Naive B cell (primary cell): ENCODE results near the gene CTNNA2. TPM values are rescaled to one million over a fixed set of nuclear protein-coding genes. Genes with fewer than 3 reads are reported as not detected.

Experiments used
- ATAC-seq, 2 donors: fragments of 150-1000 bp; cut with Tn5 transposase; 2 replicates each; pipeline ENCODE4 v1.10.0; 2021; ENCODE audit warnings: low read depth in 2 of 2, mild to moderate bottlenecking in 2 of 2, moderate library complexity in 2 of 2
- DNase-seq: peaks from one replicate; pipeline ENCODE4 v3.0.0; 2022
- H3K27ac Mint-ChIP-seq, 6 donors: one replicate each; pipeline ENCODE4 v1.8.0; 2020 to 2022; ENCODE audit warnings: mild to moderate bottlenecking in 6 of 6, mixed read lengths in 6 of 6, moderate library complexity in 5 of 6, inconsistent platforms in 2 of 6
- H3K27me3 Mint-ChIP-seq, 3 donors: one replicate each; pipeline ENCODE4 v1.8.0; 2021 to 2022; ENCODE audit warnings: mixed read lengths in 3 of 3, mild to moderate bottlenecking in 1 of 3
- H3K36me3 Mint-ChIP-seq, 2 donors: one replicate each; pipeline ENCODE4 v1.8.0; 2020 to 2022; ENCODE audit warnings: mixed read lengths in 2 of 2, inconsistent platforms in 1 of 2, mild to moderate bottlenecking in 1 of 2
- H3K4me1 Mint-ChIP-seq, 3 donors: one replicate each; pipeline ENCODE4 v1.8.0; 2020 to 2022; ENCODE audit warnings: mixed read lengths in 3 of 3, inconsistent platforms in 1 of 3, mild to moderate bottlenecking in 1 of 3, moderate library complexity in 1 of 3
- H3K4me3 Mint-ChIP-seq, 8 donors: one replicate each; pipeline ENCODE4 v1.8.0; 2020 to 2022; ENCODE audit warnings: mild to moderate bottlenecking in 8 of 8, mixed read lengths in 8 of 8, moderate library complexity in 8 of 8, inconsistent platforms in 2 of 8
- H3K9me3 Mint-ChIP-seq, 7 donors: one replicate each; pipeline ENCODE4 v1.8.0; 2020 to 2022; ENCODE audit warnings: mixed read lengths in 7 of 7, mild to moderate bottlenecking in 5 of 7, inconsistent platforms in 2 of 7, moderate library complexity in 1 of 7
- polyA plus RNA-seq, 6 donors: library from polyadenylated mRNA; unstranded; fragments of 300-500 nt; fragmentation: Illumina TruSeq; gene quantifications; one replicate each; pipeline ENCODE4 v1.2.3, GENCODE V29; 2021; ENCODE audit warnings: low read depth in 6 of 6

Gene CTNNA2
- polyA plus RNA-seq, 6 donors from 2014 or later, result not detected

- H3K27me3 Mint-ChIP-seq, result peaks cover 0 to 4% (median 0%) of the 10 kb centered on the region in 3 donors
- DNase-seq (no peak), ATAC-seq (no peak)
- peaks cover 0 to 4% (median 0%) of the 10 kb centered on the region in 7 donors for H3K9me3 Mint-ChIP-seq
- H3K36me3 Mint-ChIP-seq, result no peaks in the 10 kb centered on the region
- H3K4me3 Mint-ChIP-seq, result no peak overlapping the region
- H3K27ac Mint-ChIP-seq, result no peak overlapping the region
- no peaks in the 10 kb centered on the region for H3K4me1 Mint-ChIP-seq
Measured at GRCh38 chr2:79985571-79985970, 472.7 kb downstream of the CTNNA2 start.

- ATAC-seq (no peak), DNase-seq (no peak)
- H3K4me3 Mint-ChIP-seq, result no peak overlapping the region
- no peaks in the 10 kb centered on the region for H3K4me1 Mint-ChIP-seq
- H3K36me3 Mint-ChIP-seq, result no peaks in the 10 kb centered on the region
- peak overlapping the region in 1 of 6 donors; percentile 4 for H3K27ac Mint-ChIP-seq
- peaks cover 0 to 8% (median 0%) of the 10 kb centered on the region in 3 donors for H3K27me3 Mint-ChIP-seq
- H3K9me3 Mint-ChIP-seq, result peaks cover 0 to 9% (median 4%) of the 10 kb centered on the region in 7 donors
Measured at GRCh38 chr2:79993144-79993543, 480.3 kb downstream of the CTNNA2 start.

- DNase-seq, result no peak
- H3K4me1 Mint-ChIP-seq, result no peaks in the 10 kb centered on the region
- no peaks in the 10 kb centered on the region for H3K36me3 Mint-ChIP-seq
- peaks cover 0 to 12% (median 4%) of the 10 kb centered on the region in 7 donors for H3K9me3 Mint-ChIP-seq
- H3K27me3 Mint-ChIP-seq, result peaks cover 0 to 8% (median 0%) of the 10 kb centered on the region in 3 donors
- H3K27ac Mint-ChIP-seq, result no peak overlapping the region
- no peak for ATAC-seq
- H3K4me3 Mint-ChIP-seq, result peak overlapping the region in 1 of 8 donors; percentile 31
Measured at GRCh38 chr2:79994161-79994560, 481.3 kb downstream of the CTNNA2 start.

- DNase-seq (no peak), ATAC-seq (no peak)
- Mint-ChIP-seq H3K27ac (no peak overlapping the region), H3K4me1 (no peaks in the 10 kb centered on the region), H3K9me3 (peaks cover 0 to 13% (median 4%) of the 10 kb centered on the region in 7 donors), H3K36me3 (no peaks in the 10 kb centered on the region), H3K27me3 (peaks cover 0 to 6% (median 0%) of the 10 kb centered on the region in 3 donors), H3K4me3 (no peak overlapping the region)
Measured at GRCh38 chr2:79994965-79995364, 482.1 kb downstream of the CTNNA2 start.

GRCh38 chr2:79996709-79997108, 483.9 kb downstream of the CTNNA2 start:
- Mint-ChIP-seq H3K4me3 (no peak overlapping the region), H3K36me3 (no peaks in the 10 kb centered on the region), H3K9me3 (peaks cover 0 to 11% (median 4%) of the 10 kb centered on the region in 7 donors), H3K4me1 (no peaks in the 10 kb centered on the region), H3K27ac (no peak overlapping the region), H3K27me3 (peaks cover 0 to 4% (median 0%) of the 10 kb centered on the region in 3 donors)
- ATAC-seq (no peak), DNase-seq (no peak)

GRCh38 chr2:80001701-80002101, 488.9 kb downstream of the CTNNA2 start:
- peaks cover 0 to 5% (median 0%) of the 10 kb centered on the region in 3 donors for H3K27me3 Mint-ChIP-seq
- no peaks in the 10 kb centered on the region for H3K36me3 Mint-ChIP-seq
- no peak overlapping the region for H3K27ac Mint-ChIP-seq
- H3K4me1 Mint-ChIP-seq, result no peaks in the 10 kb centered on the region
- H3K4me3 Mint-ChIP-seq, result no peak overlapping the region
- ATAC-seq (no peak), DNase-seq (no peak)
- peaks cover 0 to 7% (median 0%) of the 10 kb centered on the region in 7 donors for H3K9me3 Mint-ChIP-seq

GRCh38 chr2:80002112-80002511, 489.3 kb downstream of the CTNNA2 start:
- ATAC-seq (no peak), DNase-seq (no peak)
- H3K9me3 Mint-ChIP-seq, result peaks cover 0 to 7% (median 0%) of the 10 kb centered on the region in 7 donors
- no peaks in the 10 kb centered on the region for H3K4me1 Mint-ChIP-seq
- H3K4me3 Mint-ChIP-seq, result no peak overlapping the region
- H3K27me3 Mint-ChIP-seq, result peaks cover 0 to 8% (median 0%) of the 10 kb centered on the region in 3 donors
- H3K27ac Mint-ChIP-seq, result no peak overlapping the region
- H3K36me3 Mint-ChIP-seq, result no peaks in the 10 kb centered on the region

GRCh38 chr2:80002568-80003157, 489.8 kb downstream of the CTNNA2 start:
- no peak for ATAC-seq
- H3K4me3 Mint-ChIP-seq, result no peak overlapping the region
- peaks cover 0 to 7% (median 0%) of the 10 kb centered on the region in 7 donors for H3K9me3 Mint-ChIP-seq
- no peaks in the 10 kb centered on the region for H3K36me3 Mint-ChIP-seq
- no peak for DNase-seq
- H3K27ac Mint-ChIP-seq, result no peak overlapping the region
- no peaks in the 10 kb centered on the region for H3K4me1 Mint-ChIP-seq
- H3K27me3 Mint-ChIP-seq, result peaks cover 0 to 4% (median 0%) of the 10 kb centered on the region in 3 donors

GRCh38 chr2:80007777-80008503, 495.1 kb downstream of the CTNNA2 start:
- DNase-seq (no peak), ATAC-seq (no peak)
- peaks cover 0 to 4% (median 0%) of the 10 kb centered on the region in 3 donors for H3K27me3 Mint-ChIP-seq
- H3K4me3 Mint-ChIP-seq, result peak overlapping the region in 1 of 8 donors; percentile 22
- H3K4me1 Mint-ChIP-seq, result no peaks in the 10 kb centered on the region
- H3K36me3 Mint-ChIP-seq, result no peaks in the 10 kb centered on the region
- H3K9me3 Mint-ChIP-seq, result peaks cover 0 to 3% (median 0%) of the 10 kb centered on the region in 7 donors
- no peak overlapping the region for H3K27ac Mint-ChIP-seq

- H3K27me3 Mint-ChIP-seq, result peaks cover 0 to 4% (median 0%) of the 10 kb centered on the region in 3 donors
- no peak overlapping the region for H3K27ac Mint-ChIP-seq
- ATAC-seq, result no peak
Measured at GRCh38 chr2:80008596-80008995, 495.7 kb downstream of the CTNNA2 start.

GRCh38 chr2:80009211-80009610, 496.4 kb downstream of the CTNNA2 start:
- no peak for ATAC-seq
- Mint-ChIP-seq H3K27me3 (peaks cover 0 to 4% (median 0%) of the 10 kb centered on the region in 3 donors), H3K36me3 (no peaks in the 10 kb centered on the region), H3K4me1 (no peaks in the 10 kb centered on the region), H3K27ac (no peak overlapping the region), H3K9me3 (peaks cover 0 to 3% (median 0%) of the 10 kb centered on the region in 7 donors), H3K4me3 (no peak overlapping the region)
- no peak for DNase-seq

More at GRCh38 chr2:80008596-80008995, 495.7 kb downstream of the CTNNA2 start:
- Mint-ChIP-seq H3K9me3 (peaks cover 0 to 3% (median 0%) of the 10 kb centered on the region in 7 donors), H3K36me3 (no peaks in the 10 kb centered on the region), H3K4me1 (no peaks in the 10 kb centered on the region), H3K4me3 (no peak overlapping the region)
- DNase-seq, result no peak

GRCh38 chr2:80012061-80012460, 499.2 kb downstream of the CTNNA2 start:
- H3K4me3 Mint-ChIP-seq, result no peak overlapping the region
- H3K27ac Mint-ChIP-seq, result no peak overlapping the region
- DNase-seq, result no peak
- no peaks in the 10 kb centered on the region for H3K36me3 Mint-ChIP-seq
- peaks cover 0 to 6% (median 1%) of the 10 kb centered on the region in 7 donors for H3K9me3 Mint-ChIP-seq
- ATAC-seq, result no peak
- no peaks in the 10 kb centered on the region for H3K27me3 Mint-ChIP-seq
- no peaks in the 10 kb centered on the region for H3K4me1 Mint-ChIP-seq

GRCh38 chr2:80014637-80015036, 501.8 kb downstream of the CTNNA2 start:
- no peak overlapping the region for H3K4me3 Mint-ChIP-seq
- peaks cover 0 to 6% (median 0%) of the 10 kb centered on the region in 7 donors for H3K9me3 Mint-ChIP-seq
- no peaks in the 10 kb centered on the region for H3K27me3 Mint-ChIP-seq
- H3K27ac Mint-ChIP-seq, result no peak overlapping the region
- no peak for DNase-seq
- no peaks in the 10 kb centered on the region for H3K36me3 Mint-ChIP-seq
- ATAC-seq, result no peak
- H3K4me1 Mint-ChIP-seq, result no peaks in the 10 kb centered on the region

GRCh38 chr2:80016171-80016570, 503.3 kb downstream of the CTNNA2 start:
- DNase-seq, result no peak
- no peaks in the 10 kb centered on the region for H3K4me1 Mint-ChIP-seq
- H3K36me3 Mint-ChIP-seq, result no peaks in the 10 kb centered on the region
- no peaks in the 10 kb centered on the region for H3K27me3 Mint-ChIP-seq
- no peak overlapping the region for H3K27ac Mint-ChIP-seq
- ATAC-seq, result no peak
- peaks cover 0 to 6% (median 0%) of the 10 kb centered on the region in 7 donors for H3K9me3 Mint-ChIP-seq
- H3K4me3 Mint-ChIP-seq, result no peak overlapping the region
